Measurements from ENCODE around the gene P3H1.
A peak's percentile ranks its signal among the peaks of the same experiment; 100 is the strongest.

P3H1 gene

DNA sequence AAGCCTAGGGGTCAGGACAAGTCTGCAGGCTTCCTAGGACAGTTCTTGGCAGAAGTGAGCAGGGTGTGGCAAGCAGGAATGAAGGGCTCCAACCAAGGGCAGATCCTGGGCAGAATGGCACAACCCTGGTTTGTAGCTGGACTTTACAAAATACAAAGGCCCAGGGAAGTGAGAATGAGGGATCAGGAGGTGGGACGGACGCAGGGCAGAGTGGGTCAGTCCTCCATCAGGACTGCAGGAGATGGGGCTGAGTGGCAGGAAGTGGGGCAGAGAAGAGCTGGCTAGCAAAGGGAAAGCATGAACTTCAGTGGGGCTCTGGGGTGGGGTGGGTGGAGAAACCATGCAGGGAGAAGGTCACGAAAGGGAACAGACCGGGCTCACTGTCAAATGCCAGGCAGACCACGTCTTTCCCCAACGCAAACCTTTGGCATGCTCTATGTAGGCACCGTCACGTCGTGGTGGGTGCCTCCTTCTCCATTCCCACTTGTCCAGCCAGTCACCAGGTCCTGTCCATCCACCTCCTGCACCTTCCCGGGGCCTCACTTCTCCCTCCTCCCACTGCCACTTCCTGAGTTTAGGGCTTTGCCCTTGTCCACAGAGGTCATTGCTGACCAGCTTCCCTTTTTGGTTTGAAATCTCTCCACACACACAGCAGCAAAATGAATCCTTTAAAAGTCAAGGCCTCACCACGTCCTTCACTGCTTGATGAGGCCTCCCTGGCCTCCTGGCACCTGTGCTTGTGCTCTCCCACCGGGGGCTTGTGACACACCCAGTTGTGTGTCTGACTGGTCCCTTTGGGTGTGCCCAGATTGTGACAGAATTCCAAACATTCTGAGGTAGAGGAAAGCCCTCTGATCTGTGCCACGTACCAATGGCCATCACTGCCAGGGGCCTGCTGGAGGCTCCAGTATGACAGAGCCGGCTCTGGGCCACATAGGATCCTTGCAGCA is 18.1 kb downstream of the P3H1 start:
- Mint-ChIP-seq H3K27me3 (no peaks in the 10 kb centered on the region), H3K4me3 (no peak overlapping the region), H3K27ac (ENCODE audit: low read depth) (peak overlapping the region; percentile 66), H3K36me3 (ENCODE audit: insufficient read depth) (peaks cover 29% of the 10 kb centered on the region), H3K4me1 (no peaks in the 10 kb centered on the region), H3K9me3 (no peaks in the 10 kb centered on the region)
- ATAC-seq (replicated peaks; ENCODE audit: extremely low read depth, poor library complexity, severe bottlenecking) = no peak
- no peak for DNase-seq (ENCODE audit: low spot score in 2 of 2)

DNA sequence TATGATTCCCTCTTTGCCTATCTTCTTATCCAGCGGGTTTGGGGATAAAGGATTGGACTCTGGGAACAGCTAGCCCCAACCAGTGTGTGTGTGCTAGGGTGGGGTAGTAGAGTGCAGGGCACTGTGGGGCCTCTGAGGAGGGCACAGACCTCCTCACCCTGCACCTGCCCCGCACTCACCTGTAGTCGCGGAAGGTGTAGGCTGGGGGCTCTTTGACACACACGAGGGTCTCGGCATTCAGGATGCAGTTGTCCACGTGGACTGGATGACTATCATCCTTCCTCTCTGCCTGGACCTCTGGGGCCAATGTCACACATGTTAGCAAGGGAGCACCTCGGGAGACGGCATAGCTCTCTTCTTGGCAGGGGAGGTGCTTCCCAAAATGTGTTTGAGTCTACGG is 18.8 kb downstream of the P3H1 start:
- H3K4me3 Mint-ChIP-seq = no peak overlapping the region
- H3K27ac Mint-ChIP-seq (ENCODE audit: low read depth) = peak overlapping the region; percentile 66
- no peaks in the 10 kb centered on the region for H3K9me3 Mint-ChIP-seq
- DNase-seq (ENCODE audit: low spot score in 2 of 2) (no peak), ATAC-seq (replicated peaks; ENCODE audit: extremely low read depth, poor library complexity, severe bottlenecking) (no peak)
- H3K27me3 Mint-ChIP-seq = no peaks in the 10 kb centered on the region
- H3K4me1 Mint-ChIP-seq = no peaks in the 10 kb centered on the region
- H3K36me3 Mint-ChIP-seq (ENCODE audit: insufficient read depth) = peaks cover 26% of the 10 kb centered on the region

GRCh38 chr1:42747125-42747524 is 19.7 kb downstream of the P3H1 start:
- no peak for ATAC-seq (replicated peaks; ENCODE audit: extremely low read depth, poor library complexity, severe bottlenecking)
- Mint-ChIP-seq H3K4me1 (no peaks in the 10 kb centered on the region), H3K4me3 (no peak overlapping the region), H3K36me3 (ENCODE audit: insufficient read depth) (peaks cover 17% of the 10 kb centered on the region), H3K9me3 (no peaks in the 10 kb centered on the region), H3K27ac (ENCODE audit: low read depth) (no peak overlapping the region), H3K27me3 (no peaks in the 10 kb centered on the region)
- DNase-seq (ENCODE audit: low spot score in 2 of 2) = no peak

DNA sequence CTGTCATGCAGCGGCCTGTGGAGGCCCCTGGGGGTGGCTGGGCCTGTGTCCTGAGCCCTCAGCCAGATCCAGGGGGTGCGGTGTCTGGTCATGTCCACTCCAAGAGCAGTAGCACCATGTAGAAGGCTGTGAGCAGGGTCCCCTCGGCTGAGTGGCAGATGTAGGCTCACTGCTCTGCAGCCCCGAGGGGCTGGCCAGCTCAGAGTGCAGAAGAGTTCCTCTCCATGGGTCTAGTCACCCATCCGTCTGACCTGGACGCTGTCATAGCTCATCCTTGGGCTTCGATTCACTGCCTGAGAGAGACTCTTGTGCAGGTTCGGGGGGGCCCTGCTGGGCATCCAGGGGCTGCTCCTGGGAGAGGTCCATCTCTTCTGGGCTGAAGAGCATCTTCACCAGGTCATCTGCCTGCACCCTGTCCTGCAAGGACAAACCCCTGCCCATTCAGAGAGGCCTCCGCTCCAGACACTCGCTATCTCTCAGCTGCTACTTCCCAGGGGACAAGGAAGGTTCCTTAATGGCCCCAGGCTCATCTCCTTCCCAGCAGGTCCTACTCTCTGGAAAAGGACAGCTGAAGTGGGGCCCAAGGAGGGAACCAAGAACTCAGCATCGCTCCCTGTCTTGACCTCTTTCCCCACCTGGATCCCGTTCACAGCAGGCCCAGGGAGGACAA is 20.3 kb downstream of the P3H1 start:
- Mint-ChIP-seq H3K4me3 (no peak overlapping the region), H3K36me3 (ENCODE audit: insufficient read depth) (peaks cover 14% of the 10 kb centered on the region), H3K4me1 (no peaks in the 10 kb centered on the region), H3K9me3 (no peaks in the 10 kb centered on the region), H3K27ac (ENCODE audit: low read depth) (no peak overlapping the region), H3K27me3 (no peaks in the 10 kb centered on the region)
- no peak for ATAC-seq (replicated peaks; ENCODE audit: extremely low read depth, poor library complexity, severe bottlenecking)
- no peak for DNase-seq (ENCODE audit: low spot score in 2 of 2)

DNA sequence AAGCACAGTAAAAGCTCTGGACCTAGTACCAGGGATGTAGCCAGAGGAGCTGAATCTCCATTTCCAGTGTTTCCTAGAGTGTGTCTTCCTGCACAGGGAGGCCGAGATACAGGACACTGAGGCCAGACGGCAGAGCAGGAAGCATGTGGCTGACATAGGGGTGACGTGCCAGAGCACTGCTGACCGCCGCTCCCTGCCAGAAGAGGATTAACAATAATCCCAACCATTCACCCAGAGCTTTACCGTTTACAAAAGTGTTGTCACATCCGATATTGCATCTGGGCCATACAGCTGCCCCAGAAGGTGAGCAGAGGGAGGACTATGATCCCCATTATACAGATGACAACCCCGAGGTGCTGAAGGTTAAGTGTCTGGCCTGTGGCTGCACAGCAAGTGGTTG is 21.0 kb downstream of the P3H1 start:
- ATAC-seq (replicated peaks; ENCODE audit: extremely low read depth, poor library complexity, severe bottlenecking) (no peak), DNase-seq (ENCODE audit: low spot score in 2 of 2) (no peak)
- no peaks in the 10 kb centered on the region for H3K27me3 Mint-ChIP-seq
- no peaks in the 10 kb centered on the region for H3K4me1 Mint-ChIP-seq
- peaks cover 13% of the 10 kb centered on the region for H3K36me3 Mint-ChIP-seq (ENCODE audit: insufficient read depth)
- H3K9me3 Mint-ChIP-seq = no peaks in the 10 kb centered on the region
- no peak overlapping the region for H3K4me3 Mint-ChIP-seq
- no peak overlapping the region for H3K27ac Mint-ChIP-seq (ENCODE audit: low read depth)

DNA sequence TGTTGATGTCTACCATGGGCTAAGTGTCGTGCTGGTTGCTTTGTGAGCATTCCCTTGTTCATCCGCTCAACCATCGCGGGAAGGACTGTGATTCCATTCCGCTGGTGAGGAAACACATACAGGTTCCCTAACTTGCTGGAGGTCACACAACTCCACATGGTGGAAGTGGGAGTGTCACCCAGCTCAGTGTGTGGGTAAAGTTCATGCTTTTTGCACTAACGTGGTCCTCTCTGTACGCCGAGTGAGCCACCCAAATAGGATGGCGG is 22.7 kb downstream of the P3H1 start:
- no peaks in the 10 kb centered on the region for H3K27me3 Mint-ChIP-seq
- H3K36me3 Mint-ChIP-seq (ENCODE audit: insufficient read depth) = peaks cover 6% of the 10 kb centered on the region
- H3K4me3 Mint-ChIP-seq = no peak overlapping the region
- H3K4me1 Mint-ChIP-seq = no peaks in the 10 kb centered on the region
- no peaks in the 10 kb centered on the region for H3K9me3 Mint-ChIP-seq
- H3K27ac Mint-ChIP-seq (ENCODE audit: low read depth) = no peak overlapping the region
- ATAC-seq (replicated peaks; ENCODE audit: extremely low read depth, poor library complexity, severe bottlenecking) (no peak), DNase-seq (ENCODE audit: low spot score in 2 of 2) (no peak)

GRCh38 chr1:42743317-42744147 is 23.3 kb downstream of the P3H1 start:
- no peak overlapping the region for H3K4me3 Mint-ChIP-seq

GRCh38 chr1:42742617-42743316 is 24.1 kb downstream of the P3H1 start:
- ATAC-seq (replicated peaks; ENCODE audit: extremely low read depth, poor library complexity, severe bottlenecking) = no peak
- DNase-seq (ENCODE audit: low spot score in 2 of 2) = no peak
- peaks cover 8% of the 10 kb centered on the region for H3K36me3 Mint-ChIP-seq (ENCODE audit: insufficient read depth)
- no peaks in the 10 kb centered on the region for H3K27me3 Mint-ChIP-seq
- no peak overlapping the region for H3K4me3 Mint-ChIP-seq
- H3K9me3 Mint-ChIP-seq = no peaks in the 10 kb centered on the region
- H3K4me1 Mint-ChIP-seq = no peaks in the 10 kb centered on the region
- no peak overlapping the region for H3K27ac Mint-ChIP-seq (ENCODE audit: low read depth)

More at GRCh38 chr1:42743317-42744147, 23.3 kb downstream of the P3H1 start:
- no peak for DNase-seq (ENCODE audit: low spot score in 2 of 2)
- H3K36me3 Mint-ChIP-seq (ENCODE audit: insufficient read depth) = peaks cover 8% of the 10 kb centered on the region
- no peak for ATAC-seq (replicated peaks; ENCODE audit: extremely low read depth, poor library complexity, severe bottlenecking)
- H3K9me3 Mint-ChIP-seq = no peaks in the 10 kb centered on the region
- H3K27me3 Mint-ChIP-seq = no peaks in the 10 kb centered on the region
- H3K4me1 Mint-ChIP-seq = no peaks in the 10 kb centered on the region
- no peak overlapping the region for H3K27ac Mint-ChIP-seq (ENCODE audit: low read depth)

- Mint-ChIP-seq H3K4me3 (no peak overlapping the region), H3K36me3 (ENCODE audit: insufficient read depth) (peaks cover 8% of the 10 kb centered on the region), H3K27me3 (no peaks in the 10 kb centered on the region), H3K4me1 (peaks cover 3% of the 10 kb centered on the region), H3K9me3 (no peaks in the 10 kb centered on the region), H3K27ac (ENCODE audit: low read depth) (no peak overlapping the region)
- ATAC-seq (replicated peaks; ENCODE audit: extremely low read depth, poor library complexity, severe bottlenecking) (no peak), DNase-seq (ENCODE audit: low spot score in 2 of 2) (no peak)
Observed at GRCh38 chr1:42742141-42742540, 24.7 kb downstream of the P3H1 start.

GRCh38 chr1:42741706-42742105 is 25.1 kb downstream of the P3H1 start:
- Mint-ChIP-seq H3K4me1 (peaks cover 6% of the 10 kb centered on the region), H3K4me3 (no peak overlapping the region), H3K36me3 (ENCODE audit: insufficient read depth) (peaks cover 8% of the 10 kb centered on the region), H3K9me3 (no peaks in the 10 kb centered on the region), H3K27ac (ENCODE audit: low read depth) (no peak overlapping the region), H3K27me3 (no peaks in the 10 kb centered on the region)
- DNase-seq (ENCODE audit: low spot score in 2 of 2) = no peak
- no peak for ATAC-seq (replicated peaks; ENCODE audit: extremely low read depth, poor library complexity, severe bottlenecking)

- Mint-ChIP-seq H3K27ac (ENCODE audit: low read depth) (no peak overlapping the region), H3K9me3 (no peaks in the 10 kb centered on the region), H3K4me3 (no peak overlapping the region), H3K36me3 (ENCODE audit: insufficient read depth) (peaks cover 6% of the 10 kb centered on the region), H3K27me3 (no peaks in the 10 kb centered on the region), H3K4me1 (peaks cover 6% of the 10 kb centered on the region)
- DNase-seq (ENCODE audit: low spot score in 2 of 2) = no peak
- ATAC-seq (replicated peaks; ENCODE audit: extremely low read depth, poor library complexity, severe bottlenecking) = no peak
Observed at GRCh38 chr1:42740851-42741580, 25.8 kb downstream of the P3H1 start.

Data from central memory CD8-positive, alpha-beta T cell (primary cell).